ENCODE results near the gene CFLAR.
"Not testable (repeated sequence)": the region's sequence is repeated elsewhere in the genome, so short reads cannot be mapped to it uniquely, and the experiment has no call there.

The CFLAR gene

GRCh38 chr2:201118961-201119854 lies 3.2 kb downstream of the CFLAR start:
- no peak for DNase-seq (ENCODE audit: low spot score)

GRCh38 chr2:201122276-201122675 lies 6.3 kb downstream of the CFLAR start:
- DNase-seq (ENCODE audit: low spot score), result no peak

- no peak for DNase-seq (ENCODE audit: low spot score)
Observed at GRCh38 chr2:201126308-201127151, 10.6 kb downstream of the CFLAR start.

GRCh38 chr2:201127152-201127511 lies 11.2 kb downstream of the CFLAR start:
- no peak for DNase-seq (ENCODE audit: low spot score)

GRCh38 chr2:201127570-201127969 lies 11.6 kb downstream of the CFLAR start:
- DNase-seq (ENCODE audit: low spot score), result no peak

- DNase-seq (ENCODE audit: low spot score), result no peak
Observed at GRCh38 chr2:201128033-201128432, 12.1 kb downstream of the CFLAR start.

GRCh38 chr2:201128933-201129505 lies 13.1 kb downstream of the CFLAR start:
- DNase-seq (ENCODE audit: low spot score), result no peak

- no peak for DNase-seq (ENCODE audit: low spot score)
Observed at GRCh38 chr2:201130524-201131186, 14.7 kb downstream of the CFLAR start.

- DNase-seq (ENCODE audit: low spot score), result no peak
Observed at GRCh38 chr2:201132518-201132917, 16.6 kb downstream of the CFLAR start.

GRCh38 chr2:201135386-201135785 lies 19.4 kb downstream of the CFLAR start:
- no peak for DNase-seq (ENCODE audit: low spot score)

- no peak for DNase-seq (ENCODE audit: low spot score)
Observed at GRCh38 chr2:201136889-201137321, 20.9 kb downstream of the CFLAR start.

- DNase-seq (ENCODE audit: low spot score), result no peak
Observed at GRCh38 chr2:201137505-201138400, 21.8 kb downstream of the CFLAR start.

- no peak for DNase-seq (ENCODE audit: low spot score)
Observed at GRCh38 chr2:201138401-201138970, 22.5 kb downstream of the CFLAR start.

GRCh38 chr2:201138986-201139781 lies 23.2 kb downstream of the CFLAR start:
- DNase-seq (ENCODE audit: low spot score), result not testable (repeated sequence)

GRCh38 chr2:201139836-201140604 lies 24.1 kb downstream of the CFLAR start:
- no peak for DNase-seq (ENCODE audit: low spot score)

- no peak for DNase-seq (ENCODE audit: low spot score)
Observed at GRCh38 chr2:201144101-201145051, 28.4 kb downstream of the CFLAR start.

GRCh38 chr2:201148434-201148990 lies 32.5 kb downstream of the CFLAR start:
- DNase-seq (ENCODE audit: low spot score), result no peak

Data from ecto neural progenitor cell (in vitro differentiated cells).